Ureter (tissue), 1 donor: Measurements from ENCODE around the gene DZIP1. TPM values are rescaled to one million over a fixed set of nuclear protein-coding genes. Genes with fewer than 3 reads are reported as not detected.
"Not testable (repeated sequence)": the region's sequence is repeated elsewhere in the genome, so short reads cannot be mapped to it uniquely, and the experiment has no call there.

Experiments used
- DNase-seq: peaks from one replicate; pipeline ENCODE4 v3.0.0-alpha.2; 2020; ENCODE audit warnings: low spot score
- total RNA-seq: library from RNA; stranded (reverse); gene quantifications from one replicate; pipeline ENCODE4 v1.2.4, GENCODE V29; 2023
- donor health status: DM: yes; HTN: yes; CAD: no.

DZIP1 gene
- total RNA-seq, 1 donor from 2014 or later = 17.2 TPM

DNA sequence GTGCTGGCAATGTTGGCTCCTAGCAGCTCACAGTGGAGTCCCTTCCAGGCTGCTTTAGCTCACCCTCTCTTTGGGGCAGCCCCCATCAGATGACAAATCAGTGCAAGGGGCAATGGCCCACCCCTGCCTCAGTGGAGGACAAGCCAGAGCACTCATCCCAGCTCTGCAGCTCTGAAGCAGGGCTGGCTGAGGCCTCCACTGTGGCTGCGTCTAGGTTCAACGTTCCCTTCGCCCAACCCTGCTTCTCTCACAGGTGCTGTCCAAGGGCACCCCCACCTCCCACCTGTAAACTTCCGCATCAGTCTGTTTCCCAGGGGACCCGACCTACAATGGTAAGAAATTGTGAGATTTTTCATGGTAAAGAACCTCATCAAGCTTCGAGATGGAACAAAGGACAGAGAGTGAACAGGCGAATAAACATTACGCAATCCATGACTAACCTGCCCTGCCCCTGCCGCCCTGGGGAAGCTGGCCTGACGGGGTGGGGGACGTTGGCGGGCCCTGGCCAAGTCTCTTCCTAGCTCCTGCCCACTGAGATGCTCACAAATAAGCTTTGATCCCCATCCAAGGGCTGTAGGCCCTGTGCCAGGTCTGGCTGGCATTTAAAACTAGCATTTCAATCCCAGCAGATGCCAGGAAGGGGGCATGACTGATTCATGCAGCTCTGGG lies 40.5 kb downstream of the DZIP1 start:
- DNase-seq = no peak

DNA sequence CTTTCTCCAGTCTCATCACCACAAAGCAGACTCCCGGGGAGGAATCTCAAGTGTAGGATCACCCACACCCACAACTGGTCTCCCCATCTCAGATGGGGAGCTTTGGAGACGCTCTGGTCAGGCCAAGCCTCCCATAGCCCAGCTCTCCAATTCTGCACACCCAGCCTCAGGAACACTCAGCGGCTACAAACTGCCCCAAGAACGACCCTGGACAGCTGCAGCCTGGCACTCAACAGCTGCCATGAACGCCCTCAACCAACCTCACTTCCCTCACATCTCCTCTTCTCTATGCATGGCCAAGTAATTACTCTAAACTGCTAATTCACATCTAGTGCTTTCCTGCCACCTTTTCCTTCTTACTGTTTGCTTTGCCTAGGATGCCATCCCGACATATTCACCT lies 42.6 kb downstream of the DZIP1 start:
- DNase-seq = no peak

DNA sequence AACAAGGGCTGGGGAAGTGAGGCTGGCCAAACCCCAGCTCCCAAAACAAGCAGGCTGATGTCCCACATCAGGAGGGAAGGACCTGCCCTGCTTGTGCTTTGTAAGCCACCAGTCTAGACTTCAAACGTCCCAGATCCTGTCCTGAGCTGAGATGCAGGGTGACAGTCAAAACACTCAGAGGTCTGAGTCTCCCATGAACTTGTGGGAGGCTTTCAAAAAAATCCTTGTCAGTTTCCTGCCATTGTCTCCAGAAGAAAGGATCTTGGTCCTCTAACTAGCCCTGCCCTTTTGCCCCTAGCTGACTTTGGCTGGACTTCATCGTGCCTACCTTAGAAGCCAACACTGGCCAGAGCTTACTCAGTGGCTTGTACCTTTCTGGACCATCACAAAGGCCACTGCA lies 43.3 kb downstream of the DZIP1 start:
- no peak for DNase-seq

DNA sequence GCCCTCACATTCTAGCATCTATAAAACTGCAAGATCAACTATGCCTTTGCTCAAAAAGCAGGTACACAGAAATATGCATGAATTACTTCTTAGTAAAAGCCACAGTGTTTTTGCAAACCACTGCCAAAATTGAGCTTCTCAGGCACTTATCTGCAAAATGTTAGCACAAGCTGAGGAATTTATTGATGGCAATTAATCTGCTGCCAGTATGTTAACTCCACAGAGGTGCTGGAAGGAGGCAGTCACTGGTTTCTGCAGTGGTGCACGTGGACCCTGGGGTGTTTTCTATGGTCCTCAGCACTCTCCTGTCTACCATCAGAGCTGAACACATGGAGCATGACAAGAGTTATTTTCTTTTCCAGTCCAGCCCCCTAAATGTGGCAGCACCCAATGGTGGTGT lies 47.8 kb downstream of the DZIP1 start:
- DNase-seq = no peak

DNA sequence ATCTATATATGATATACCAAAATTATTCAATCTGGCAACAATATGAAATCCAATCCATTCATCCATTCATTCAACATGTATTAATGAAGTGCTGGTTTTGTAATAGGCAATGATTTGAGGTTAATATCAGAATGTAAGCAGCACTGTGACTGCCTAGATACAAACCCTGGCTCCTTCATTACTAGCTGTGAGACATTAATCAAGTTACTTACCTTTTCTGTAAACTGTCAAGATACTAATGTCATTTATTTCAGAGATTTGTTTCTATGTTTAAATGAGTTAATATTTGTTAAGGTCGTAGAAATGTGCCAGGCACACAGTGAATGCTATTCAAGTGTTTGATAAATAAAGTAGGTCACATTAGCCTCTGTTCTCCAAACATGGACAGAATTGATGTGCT lies 51.0 kb downstream of the DZIP1 start:
- DNase-seq = no peak

DNA sequence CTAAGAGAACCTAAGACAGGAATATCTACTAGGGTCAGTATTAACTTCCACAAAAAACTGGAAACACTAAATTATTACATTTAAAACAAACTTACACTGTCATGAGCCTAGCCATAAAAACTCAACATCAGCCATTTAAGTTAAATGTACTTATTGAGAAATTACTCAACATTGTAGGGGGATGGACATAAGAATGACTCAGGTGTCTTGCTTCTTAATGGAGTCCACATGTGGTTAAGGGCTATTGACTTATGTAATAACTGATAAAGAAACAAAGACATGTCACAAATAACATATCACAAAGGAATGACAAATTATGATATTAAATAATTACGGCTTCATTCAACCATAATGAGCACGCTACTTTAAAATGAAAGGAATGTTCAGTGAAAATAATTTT lies 55.8 kb downstream of the DZIP1 start:
- no peak for DNase-seq

DNA sequence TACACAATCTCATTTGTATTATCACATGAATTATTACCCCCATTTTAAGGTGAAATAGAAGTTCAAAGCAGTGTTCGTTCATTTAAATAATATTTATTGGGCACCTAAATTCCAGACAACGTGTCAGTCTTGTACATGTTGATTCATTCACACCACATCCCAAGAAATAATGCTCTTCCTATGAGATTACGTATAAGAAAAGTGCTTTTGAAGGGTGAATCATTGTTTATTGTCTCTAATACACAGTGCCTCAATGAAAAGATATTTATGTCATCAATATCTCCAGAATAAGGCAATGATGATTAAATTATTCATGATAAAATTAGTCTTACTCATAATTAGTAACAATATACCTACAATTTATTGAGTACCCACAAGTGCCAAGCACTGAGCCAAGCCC lies 56.4 kb downstream of the DZIP1 start:
- no peak for DNase-seq

DNA sequence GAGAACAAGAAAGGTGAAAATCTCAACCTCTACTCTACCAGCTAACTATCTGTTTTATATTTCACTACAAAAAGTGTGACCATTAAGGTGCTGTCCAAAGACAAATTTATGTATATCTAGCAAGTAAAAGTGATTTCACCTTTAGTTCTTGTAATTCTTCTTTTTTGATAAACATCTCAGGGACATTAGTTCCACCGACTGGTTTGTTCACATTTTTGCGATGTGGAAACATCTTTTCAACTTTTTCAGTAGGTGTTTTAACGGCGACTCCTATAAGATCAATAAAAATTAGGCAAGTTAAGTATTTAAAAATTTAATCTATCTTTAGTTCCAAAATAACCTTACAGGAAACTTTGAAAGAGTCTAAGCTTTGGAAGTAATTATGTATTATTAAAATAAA lies 58.6 kb downstream of the DZIP1 start:
- no peak for DNase-seq

DNA sequence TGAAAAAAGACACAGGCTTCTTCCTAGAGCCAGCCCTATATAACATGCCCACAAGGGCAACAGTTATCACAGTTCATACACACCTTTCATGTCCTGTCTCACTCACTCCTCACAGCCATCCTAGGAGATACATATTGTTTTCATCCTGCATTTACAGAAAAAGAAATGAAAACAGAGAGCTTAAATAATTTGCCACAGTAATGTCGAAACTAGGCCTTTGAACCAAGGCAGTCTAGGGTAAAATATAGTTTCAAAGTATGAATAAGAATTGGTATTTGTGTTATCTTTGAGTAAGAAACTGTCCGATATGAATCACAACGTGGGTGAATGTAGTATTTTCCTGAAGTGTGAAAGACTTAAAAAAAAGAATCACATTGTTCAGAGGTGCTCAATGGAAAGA lies 65.2 kb downstream of the DZIP1 start:
- no peak for DNase-seq

DNA sequence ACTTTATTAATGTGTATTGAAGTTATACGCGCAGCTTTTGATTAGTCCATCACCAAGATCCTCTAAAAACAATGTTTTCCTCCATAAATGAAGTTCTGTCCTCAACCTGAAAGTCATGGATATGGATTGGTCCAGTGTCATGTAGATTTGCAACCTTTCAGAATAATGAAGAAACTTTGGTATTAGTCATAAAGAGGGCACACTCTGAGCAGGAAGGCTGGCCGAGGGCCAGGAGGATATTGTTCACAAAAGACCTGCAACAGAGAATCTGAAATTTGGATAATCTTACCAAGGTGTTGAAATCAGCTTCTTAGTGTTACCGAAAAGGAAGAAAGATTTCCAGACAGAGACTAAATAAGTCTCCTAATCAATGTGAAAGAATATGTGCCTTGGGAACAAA lies 71.3 kb downstream of the DZIP1 start:
- no peak for DNase-seq

DNA sequence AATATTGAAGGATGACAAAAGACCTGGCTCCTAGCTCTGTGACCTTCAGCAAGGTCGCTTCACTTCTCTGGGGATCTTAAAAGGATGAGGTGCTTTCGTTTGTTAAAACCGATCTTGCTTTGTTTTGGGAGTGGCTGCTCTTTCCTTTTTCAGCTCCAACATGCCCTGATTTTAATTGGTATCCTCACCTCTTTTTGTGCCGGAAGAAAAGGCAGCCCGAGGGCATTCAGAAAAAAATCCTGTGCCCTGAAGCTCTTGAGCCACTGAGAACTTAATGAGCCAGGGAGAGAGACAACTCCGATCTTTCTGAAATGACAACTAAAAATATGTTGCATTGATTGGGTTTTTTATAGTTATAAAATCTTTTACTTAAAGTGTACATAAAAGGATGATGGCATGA lies 72.6 kb downstream of the DZIP1 start:
- DNase-seq = no peak

DNA sequence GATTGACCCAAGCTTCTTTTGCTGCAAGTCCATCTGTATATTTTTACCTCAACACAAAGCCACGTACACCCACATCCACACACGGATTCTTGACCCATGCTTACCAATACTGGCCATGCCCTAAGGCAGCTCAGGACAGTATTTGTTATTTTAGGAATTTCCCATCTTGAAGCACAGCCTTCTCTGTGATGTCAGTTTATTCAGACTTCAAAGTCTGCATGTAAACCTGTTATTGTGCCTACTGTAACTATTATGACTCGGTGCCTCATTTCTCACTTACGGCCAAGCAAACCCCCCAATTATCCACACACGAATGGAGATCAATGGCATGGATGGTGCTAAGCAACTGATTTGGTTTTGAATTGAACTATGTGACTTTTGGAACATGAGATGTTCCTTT lies 74.5 kb downstream of the DZIP1 start:
- no peak for DNase-seq

DNA sequence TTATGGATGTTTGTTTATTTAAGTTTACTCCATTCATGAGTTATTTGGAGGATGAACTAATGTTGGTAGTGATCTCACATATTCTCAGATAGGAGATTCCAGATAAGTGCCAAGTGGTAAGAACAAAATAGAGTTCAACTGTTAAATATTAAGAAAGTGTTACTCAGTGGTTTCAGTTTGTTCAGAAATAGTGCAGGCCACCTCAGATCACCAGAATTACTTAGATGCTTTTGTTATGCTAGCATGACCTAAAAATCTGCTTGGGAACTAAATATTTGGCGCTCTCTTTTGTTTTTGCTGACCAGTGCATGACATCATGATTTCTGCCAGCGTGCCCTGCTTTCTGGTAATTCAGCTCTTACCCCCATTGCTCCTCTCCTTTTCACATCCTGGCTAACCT lies 76.4 kb downstream of the DZIP1 start:
- DNase-seq = no peak

DNA sequence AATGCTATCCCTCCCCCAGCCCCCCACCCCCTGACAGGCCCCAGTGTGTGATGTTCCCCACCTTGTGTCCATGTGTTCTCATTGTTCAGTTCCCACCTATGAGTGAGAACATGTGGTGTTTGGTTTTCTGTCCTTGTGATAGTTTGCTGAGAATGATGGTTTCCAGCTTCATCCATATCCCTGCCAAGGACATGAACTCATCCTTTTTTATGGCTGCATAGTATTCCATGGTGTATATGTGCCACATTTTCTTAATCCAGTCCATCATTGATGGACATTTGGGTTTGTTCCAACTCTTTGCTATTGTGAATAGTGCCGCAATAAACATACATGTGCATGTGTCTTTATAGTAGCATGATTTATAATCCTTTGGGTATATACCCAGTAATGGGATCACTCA lies 78.7 kb downstream of the DZIP1 start:
- DNase-seq = not testable (repeated sequence)

DNA sequence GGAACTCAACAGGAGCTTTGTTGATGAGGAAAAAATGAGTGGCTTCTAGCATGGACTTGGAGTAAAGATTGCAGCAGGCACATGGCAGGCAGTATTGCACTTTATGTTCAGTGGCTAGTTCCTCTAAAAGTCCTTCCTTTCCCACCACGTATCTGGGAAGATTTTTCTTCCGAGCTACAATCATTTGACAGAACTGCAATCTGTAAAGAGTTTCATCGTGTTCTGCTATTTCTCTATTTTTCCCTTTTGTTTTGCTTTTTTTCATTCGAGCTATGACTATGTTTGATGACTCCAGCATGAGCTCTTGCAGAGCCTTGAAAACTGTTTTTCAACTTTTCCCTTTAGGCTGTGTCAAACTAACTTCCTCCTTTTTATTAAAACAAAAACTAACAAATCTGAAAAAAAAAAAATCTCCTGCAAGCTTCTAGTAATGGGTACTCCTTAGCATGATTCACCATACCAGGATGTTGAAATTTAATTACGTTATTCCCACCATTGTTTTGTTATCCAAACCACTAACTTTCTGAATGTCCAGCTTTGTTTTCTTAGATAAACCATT lies 79.7 kb downstream of the DZIP1 start:
- DNase-seq = no peak

DNA sequence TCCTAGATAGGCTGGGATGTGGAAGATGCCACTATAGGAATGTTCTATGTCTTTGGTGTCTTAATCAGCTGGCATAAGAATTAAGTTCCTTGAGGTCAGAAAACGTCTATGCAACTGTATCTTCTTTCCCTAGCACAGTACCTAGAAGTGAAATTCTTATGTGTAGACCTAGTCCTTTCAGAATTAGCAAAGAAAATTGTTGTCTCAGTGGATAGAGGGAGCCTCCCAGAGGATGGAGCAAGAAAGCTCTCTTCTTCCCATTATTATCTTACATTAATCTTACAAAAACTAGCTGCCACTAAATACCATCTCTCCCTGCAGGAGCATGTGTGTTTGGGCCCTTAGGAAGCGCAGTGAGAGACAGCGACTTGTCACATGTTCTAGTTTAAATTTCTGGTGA lies 80.4 kb downstream of the DZIP1 start:
- no peak for DNase-seq

DNA sequence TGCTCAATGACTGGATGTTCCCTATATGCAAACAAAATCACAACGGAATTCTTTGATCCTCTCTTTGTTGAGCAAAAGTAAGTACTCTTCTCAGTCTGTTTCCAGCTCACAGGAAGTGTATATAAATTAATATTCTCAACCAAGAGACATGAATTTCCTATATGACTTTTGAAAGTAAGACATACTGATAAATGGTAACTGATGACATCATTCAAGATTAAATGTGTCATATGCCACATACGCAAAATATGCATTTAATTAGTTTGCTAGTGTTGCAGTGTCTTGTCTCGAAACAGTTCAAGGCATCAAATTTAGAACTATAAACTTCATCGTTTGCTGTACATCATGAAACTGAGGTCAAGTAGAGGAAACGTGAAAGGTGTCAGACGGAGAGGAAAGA lies 84.1 kb downstream of the DZIP1 start:
- no peak for DNase-seq

DNA sequence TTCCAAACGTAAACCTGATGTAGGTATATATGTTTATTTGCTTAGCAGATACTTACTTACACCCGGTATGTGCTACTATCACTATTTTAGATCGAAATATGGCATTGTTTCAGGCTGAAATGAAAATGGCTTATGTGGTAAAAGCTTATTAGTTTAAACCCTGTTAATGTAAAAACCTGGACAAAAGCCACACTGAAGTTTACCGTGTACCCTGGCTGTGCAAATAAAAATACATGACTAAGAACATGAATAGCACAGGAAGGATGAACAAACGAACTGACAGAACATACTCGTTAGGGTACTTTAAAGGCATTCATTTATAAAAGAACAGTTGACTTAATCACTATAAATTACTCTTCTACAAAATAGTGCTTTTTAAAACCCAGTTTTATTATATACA lies 85.4 kb downstream of the DZIP1 start:
- no peak for DNase-seq

DNA sequence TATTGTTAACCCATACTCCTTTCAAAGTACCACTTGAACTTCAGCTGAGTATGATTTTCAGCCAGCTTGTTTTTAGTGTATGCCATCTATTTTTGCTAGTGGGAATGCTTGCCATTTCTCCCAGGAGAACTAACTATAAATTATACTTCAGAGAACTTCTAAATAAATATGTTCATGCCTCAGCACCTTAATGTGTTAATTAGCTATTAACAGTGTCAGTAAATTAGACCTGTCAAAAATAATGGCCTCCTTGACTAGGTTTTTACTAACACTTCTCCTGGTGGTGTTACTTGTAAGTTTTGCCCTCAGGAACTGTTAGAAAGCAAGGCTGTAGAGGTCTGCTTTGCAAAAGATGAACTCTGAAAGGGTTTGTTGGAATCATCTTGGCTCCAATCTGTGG lies 87.5 kb downstream of the DZIP1 start:
- no peak for DNase-seq

DNA sequence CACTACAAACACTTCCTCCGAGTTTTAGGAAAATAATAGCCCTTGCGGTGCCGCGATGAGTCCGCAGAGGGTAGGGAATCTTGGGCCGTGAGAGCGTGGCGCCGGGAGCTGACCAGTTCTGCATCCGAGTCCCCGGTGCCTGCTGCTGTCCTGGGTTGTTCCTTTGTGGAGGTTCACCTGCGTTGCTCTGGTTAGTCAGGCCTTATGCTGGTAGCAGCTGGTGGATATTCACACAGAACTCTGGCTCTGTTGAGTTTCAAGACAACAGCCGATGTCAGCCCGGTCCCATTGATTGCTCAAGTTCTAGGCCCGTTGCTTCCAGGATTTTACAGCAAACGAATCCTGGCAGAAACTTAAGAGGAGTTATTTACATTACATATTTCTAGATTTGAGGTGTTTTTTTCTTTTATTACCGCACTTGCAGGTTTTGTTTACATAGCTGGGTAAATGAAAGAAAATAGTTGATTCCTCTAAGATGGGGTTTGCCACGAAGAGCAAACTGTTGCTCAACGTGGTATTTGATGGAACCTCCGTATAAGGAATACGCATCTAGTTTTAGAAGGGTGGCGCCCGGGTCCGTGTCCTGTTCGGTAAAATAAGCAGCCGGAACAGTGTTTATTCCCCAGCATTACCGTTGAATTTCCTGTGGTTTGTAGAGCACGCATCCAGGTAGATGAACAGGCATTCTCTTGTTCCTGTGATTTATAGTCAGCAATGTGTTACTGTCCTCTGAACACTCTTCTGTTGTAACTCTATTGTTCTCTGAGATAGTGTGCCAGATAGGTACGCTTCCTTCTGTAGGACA lies 90.7 kb downstream of the DZIP1 start:
- DNase-seq = no peak

DNA sequence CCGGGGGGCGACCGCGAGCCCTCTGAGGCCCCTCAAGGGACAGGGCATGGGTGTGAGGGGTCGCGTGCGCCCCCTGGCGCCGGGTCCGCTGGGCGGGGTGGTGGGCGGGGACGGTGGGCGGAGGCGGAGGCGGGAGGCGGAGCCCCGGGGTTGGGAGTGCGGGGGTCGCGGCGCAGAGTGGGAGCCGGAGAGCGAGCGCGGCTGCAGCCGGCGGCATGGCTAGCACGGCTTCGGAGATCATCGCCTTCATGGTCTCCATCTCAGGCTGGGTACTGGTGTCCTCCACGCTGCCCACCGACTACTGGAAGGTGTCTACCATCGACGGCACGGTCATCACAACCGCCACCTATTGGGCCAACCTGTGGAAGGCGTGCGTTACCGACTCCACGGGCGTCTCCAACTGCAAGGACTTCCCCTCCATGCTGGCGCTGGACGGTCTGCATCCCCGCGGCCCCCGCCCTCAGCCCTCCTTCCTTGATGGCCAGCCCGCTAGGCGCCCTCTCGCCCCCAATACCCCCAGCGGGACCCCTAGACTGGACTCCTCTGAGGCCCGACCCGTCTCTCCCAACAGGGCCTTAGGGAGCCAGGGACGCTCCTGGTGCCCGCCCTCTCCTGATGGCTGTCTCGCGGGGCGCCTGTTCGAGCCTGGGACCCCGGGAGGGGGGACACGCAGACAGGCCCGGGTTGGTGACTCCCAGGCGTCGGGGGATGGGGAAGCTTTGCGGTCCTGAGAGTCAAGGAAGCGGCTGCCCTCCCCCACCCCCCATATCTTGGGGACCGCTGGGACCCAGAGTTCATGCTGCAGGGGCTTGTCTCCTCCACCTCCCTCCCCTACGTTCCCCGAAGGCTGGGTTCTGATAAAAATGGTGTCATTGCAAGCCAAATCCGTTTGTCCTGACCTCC lies 91.7 kb downstream of the DZIP1 start, which contains the start of gene CLDN10:
TSS of gene CLDN10 (plus strand) at position 182 of the 903 bp plus-strand sequence. CDS start at position 216, 34 bp downstream.
- DNase-seq = no peak

DNA sequence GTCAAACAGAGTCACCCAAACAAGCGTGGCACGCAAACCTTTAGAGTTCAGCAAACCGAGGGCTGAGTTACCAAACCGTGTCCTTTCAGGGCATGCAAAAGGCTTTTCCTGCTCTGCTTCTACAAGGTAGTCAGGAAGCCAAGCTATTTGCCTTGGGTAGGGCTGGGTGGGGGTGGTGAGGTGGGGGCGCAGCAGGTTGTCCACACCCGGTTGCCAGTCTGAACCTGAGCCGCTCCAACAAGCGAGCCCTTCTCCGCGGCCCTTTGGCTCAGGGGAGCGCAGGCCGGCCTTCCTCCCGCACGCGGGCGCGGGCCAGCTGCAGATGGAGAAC lies 92.3 kb downstream of the DZIP1 start:
- DNase-seq = no peak
